Brain (organoid and tissue), 1 donor: ENCODE results near the gene SNX33. TPM values are rescaled to one million over a fixed set of nuclear protein-coding genes. Genes with fewer than 3 reads are reported as not detected.

Experiments used
- polyA plus RNA-seq: library from polyadenylated mRNA; stranded (reverse); fragments of 350-450 nt; fragmentation: Illumina TruSeq; extraction: RNeasy Lipid Tissue Mini Kit (QIAGEN cat#74804); gene quantifications from one replicate; pipeline ENCODE4 v1.2.3, GENCODE V29; 2015; ENCODE audit warnings: low read depth, low replicate concordance; ENCODE audit not compliant: insufficient read depth

The SNX33 gene
- polyA plus RNA-seq, 1 donor from 2014 or later = 4.3 TPM

Other genes starting within 250 kb of the SNX33 start
- gene SIN3A, start 196.2 kb upstream of the SNX33 start, polyA plus RNA-seq = 37.4 TPM
- gene PTPN9, start 68.6 kb upstream of the SNX33 start, polyA plus RNA-seq = 23.4 TPM
- gene SNUPN, start 22.2 kb upstream of the SNX33 start, polyA plus RNA-seq = 21.8 TPM
- 48.7 TPM for gene IMP3, start 7.7 kb upstream of the SNX33 start, polyA plus RNA-seq
- gene CSPG4, start 64.9 kb downstream of the SNX33 start, polyA plus RNA-seq = 11.3 TPM
- gene UBE2Q2, start 195.5 kb downstream of the SNX33 start, polyA plus RNA-seq = 5.7 TPM